ENCODE measurements around the gene DDX56. TPM values are rescaled to one million over a fixed set of nuclear protein-coding genes. Genes with fewer than 3 reads are reported as not detected.

DDX56 gene
- total and polyA plus RNA-seq, 2 of the 13 experiments (the other 11 are each of a cell fraction or from before 2014, with no cell fraction given), result 82.6 to 120 TPM

DNA sequence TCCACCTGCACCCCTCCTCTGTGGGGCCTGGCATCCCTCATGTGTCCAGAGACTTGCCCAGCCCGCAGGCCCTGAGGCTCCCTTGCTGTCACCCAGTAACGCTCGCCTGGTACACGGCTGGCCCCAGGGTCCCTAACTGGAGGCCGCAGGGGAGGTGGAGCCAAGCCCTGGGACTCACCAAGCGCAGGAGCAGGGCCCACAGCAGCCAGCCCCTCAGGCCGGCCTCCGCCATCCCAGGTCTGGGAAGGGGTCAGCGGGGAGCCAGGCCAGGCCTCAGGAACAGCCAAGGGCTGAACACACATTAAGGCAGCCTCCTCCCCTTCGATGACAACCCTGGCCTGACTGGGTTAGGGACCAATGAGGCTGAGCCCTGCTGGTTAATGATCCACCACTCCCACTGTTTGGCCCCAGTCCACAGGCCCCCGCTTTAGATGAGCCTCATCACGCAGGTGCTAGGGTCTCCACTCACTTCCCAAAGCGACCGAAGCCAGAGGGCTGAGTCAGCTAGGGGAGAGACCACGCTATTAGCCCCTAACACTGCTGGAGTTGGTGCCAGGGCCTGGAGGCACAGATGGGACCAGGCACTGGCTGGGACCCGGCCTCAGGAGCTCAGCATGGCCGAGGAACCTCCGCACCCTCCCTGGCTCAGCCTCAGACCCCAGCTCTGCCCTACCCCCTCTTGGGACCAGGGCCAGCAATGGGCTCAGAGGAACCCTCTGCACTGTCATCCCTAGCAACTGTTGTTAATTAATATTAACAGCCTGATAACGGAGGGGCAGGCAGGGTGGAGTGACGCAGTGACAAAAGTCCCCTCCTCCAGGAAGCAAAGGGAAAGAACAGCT lies 32.5 kb downstream of the DDX56 start, which contains the start of gene NPC1L1:
NPC1L1 (minus strand) TSS at position 303 of the 842 bp plus-strand sequence; CDS start at position 232, 71 bp downstream.
- FAIRE-seq (peak; percentile 93), DNase-seq (ENCODE audit: low spot score) (peak; percentile 91), ATAC-seq (peak; percentile 94)
- peaks cover 0 to 9% of the 10 kb centered on the region in 2 experiments; a peak in 1 of 5 replicates for H3K36me3 ChIP-seq (replicated peaks in 1 of 2; ENCODE audit: control insufficient read depth in 1 of 2, insufficient read depth in 2 of 2, low read length in 2 of 2)
- H3K4me3 ChIP-seq (replicated peaks in 1 of 3; ENCODE audit: insufficient read depth in 1 of 3, low read depth in 2 of 3, low read length in 3 of 3), result peak within 1 kb of the TSS; percentile 57 to 79 (median 63)
- in situ Hi-C loops (cut with HindIII; ENCODE audit: extremely low pct_ligation_motif_present, low pct_unique_long_range_greater_than_20kb), result no loop called here
- no peak within 1 kb of the TSS for H2AFZ ChIP-seq (ENCODE audit: low read length)
- ChIA-PET CTCF (ENCODE audit: low intra/inter-chr PET ratio, low total read pairs) (no interaction called here), POLR2A (interaction anchor here (0.9 to 4.1 kb wide), 7 partner anchors 12 to 307 kb away, joined by 3 to 25 read pairs (median 18); partner anchors contain the start of genes DDX56, H2AZ2 and NUDCD3)
- H3K79me2 ChIP-seq (ENCODE audit: insufficient read depth, low read length), result peaks cover 47% of the 10 kb centered on the region
- H3K27ac ChIP-seq (ENCODE audit: extremely low read length, insufficient read depth, low read length), result peak within 1 kb of the TSS; percentile 94
- H3K4me1 ChIP-seq (ENCODE audit: insufficient read depth, low read length), result peaks cover 84% of the 10 kb centered on the region
- intact Hi-C loops (cut with micrococcal nuclease; ENCODE audit: unreplicated experiment), result loop anchor here (5.0 kb wide), 1 partner anchor 49 kb away; the partner anchor contains the start of gene NUDCD3
- H3K4me2 ChIP-seq (ENCODE audit: low read depth, low read length), result peak within 1 kb of the TSS; percentile 98
- no peaks in the 10 kb centered on the region for H3K27me3 ChIP-seq (ENCODE audit: control insufficient read depth in 1 of 2, insufficient read depth in 2 of 2, low read length in 2 of 2)
- H3K9ac ChIP-seq (ENCODE audit: insufficient read depth, low read depth, low read length), result peak within 1 kb of the TSS; percentile 90
- TSS peak; percentile 97 for BruUV-seq (replicated peaks)
- no peaks in the 10 kb centered on the region for H3K9me3 ChIP-seq (ENCODE audit: low read length)
- 3% methylated on average over 5 of the region's 20 CpGs for WGBS (ENCODE audit: low lambda C conversion rate)
- H4K20me1 ChIP-seq (ENCODE audit: insufficient read depth, low read length), result peaks cover 12% of the 10 kb centered on the region; the same call in 1 of the 2 replicates
- TF ChIP-seq, protein P1, sequence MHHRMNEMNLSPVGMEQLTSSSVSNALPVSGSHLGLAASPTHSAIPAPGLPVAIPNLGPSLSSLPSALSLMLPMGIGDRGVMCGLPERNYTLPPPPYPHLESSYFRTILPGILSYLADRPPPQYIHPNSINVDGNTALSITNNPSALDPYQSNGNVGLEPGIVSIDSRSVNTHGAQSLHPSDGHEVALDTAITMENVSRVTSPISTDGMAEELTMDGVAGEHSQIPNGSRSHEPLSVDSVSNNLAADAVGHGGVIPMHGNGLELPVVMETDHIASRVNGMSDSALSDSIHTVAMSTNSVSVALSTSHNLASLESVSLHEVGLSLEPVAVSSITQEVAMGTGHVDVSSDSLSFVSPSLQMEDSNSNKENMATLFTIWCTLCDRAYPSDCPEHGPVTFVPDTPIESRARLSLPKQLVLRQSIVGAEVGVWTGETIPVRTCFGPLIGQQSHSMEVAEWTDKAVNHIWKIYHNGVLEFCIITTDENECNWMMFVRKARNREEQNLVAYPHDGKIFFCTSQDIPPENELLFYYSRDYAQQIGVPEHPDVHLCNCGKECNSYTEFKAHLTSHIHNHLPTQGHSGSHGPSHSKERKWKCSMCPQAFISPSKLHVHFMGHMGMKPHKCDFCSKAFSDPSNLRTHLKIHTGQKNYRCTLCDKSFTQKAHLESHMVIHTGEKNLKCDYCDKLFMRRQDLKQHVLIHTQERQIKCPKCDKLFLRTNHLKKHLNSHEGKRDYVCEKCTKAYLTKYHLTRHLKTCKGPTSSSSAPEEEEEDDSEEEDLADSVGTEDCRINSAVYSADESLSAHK (CRISPR knock-in tag; IDR thresholded peaks at IDR 0.05; ENCODE audit: borderline replicate concordance), result no peak
- TF ChIP-seq ZNF446 (CRISPR knock-in tag; IDR thresholded peaks at IDR 0.05) (peak; percentile 54; the same call in 1 of the 2 replicates), FOXC1 (CRISPR knock-in tag; IDR thresholded peaks at IDR 0.05; ENCODE audit: borderline replicate concordance) (no peak; the same call in 1 of the 2 replicates), ZNF691 (CRISPR knock-in tag; IDR thresholded peaks at IDR 0.05; ENCODE audit: borderline replicate concordance, low read depth) (peak; percentile 55), ZNF790 (CRISPR knock-in tag; IDR thresholded peaks at IDR 0.05; ENCODE audit: borderline replicate concordance) (peak; percentile 95; the same call in 1 of the 2 replicates), CAMTA2 (CRISPR knock-in tag; IDR thresholded peaks at IDR 0.05; ENCODE audit: borderline replicate concordance) (no peak; the same call in 1 of the 2 replicates), NCOA2 (CRISPR knock-in tag; IDR thresholded peaks at IDR 0.05) (peak; percentile 55), CCDC6 (CRISPR knock-in tag; IDR thresholded peaks at IDR 0.05) (peak; percentile 67; the same call in 1 of the 2 replicates), SOX5 (CRISPR knock-in tag; IDR thresholded peaks at IDR 0.05; ENCODE audit: borderline replicate concordance) (peak; percentile 49; the same call in 1 of the 2 replicates), MED13 (CRISPR knock-in tag; IDR thresholded peaks at IDR 0.05) (peak; percentile 79; the same call in 1 of the 2 replicates), TEAD2 (CRISPR knock-in tag; IDR thresholded peaks at IDR 0.05) (no peak), HIC2 (CRISPR knock-in tag; IDR thresholded peaks at IDR 0.05; ENCODE audit: low read depth) (no peak), ZNF75D (CRISPR knock-in tag; IDR thresholded peaks at IDR 0.05; ENCODE audit: borderline replicate concordance) (no peak), NR2C2 (CRISPR knock-in tag; IDR thresholded peaks at IDR 0.05; ENCODE audit: borderline replicate concordance) (no peak; the same call in 1 of the 2 replicates), ATF6 (CRISPR knock-in tag; conservative IDR thresholded peaks at IDR 0.05) (peak; percentile 73; the same call in 1 of the 2 replicates)

Data from HepG2 (cell line).